Activated naive CD8-positive, alpha-beta T cell treated with anti-CD3 and anti-CD28 coated beads, Interleukin-2, amount 50 U/mL, for 16 hours (primary cell): Measurements from ENCODE around the gene LAPTM4A.
"Not testable (repeated sequence)": the region's sequence is repeated elsewhere in the genome, so short reads cannot be mapped to it uniquely, and the experiment has no call there.

Experiments used
- DNase-seq: peaks from one replicate; pipeline ENCODE4 v3.0.0-alpha.2; 2020; ENCODE audit warnings: low read depth, low spot score

Gene LAPTM4A

GRCh38 chr2:20076757-20077156 lies 25.3 kb upstream of the LAPTM4A start:
- no peak for DNase-seq

- no peak for DNase-seq
These were observed 23.5 kb upstream of the LAPTM4A start for GRCh38 chr2:20074901-20075300.

- DNase-seq = not testable (repeated sequence)
These were observed 22.7 kb upstream of the LAPTM4A start for GRCh38 chr2:20074046-20074648.

GRCh38 chr2:20073460-20073859 lies 22.0 kb upstream of the LAPTM4A start:
- no peak for DNase-seq

GRCh38 chr2:20072436-20073158 lies 21.2 kb upstream of the LAPTM4A start:
- DNase-seq = no peak

- no peak for DNase-seq
These were observed 20.3 kb upstream of the LAPTM4A start for GRCh38 chr2:20071397-20072383.

- no peak for DNase-seq
These were observed 18.3 kb upstream of the LAPTM4A start for GRCh38 chr2:20069756-20070155.

GRCh38 chr2:20067992-20068584 lies 16.7 kb upstream of the LAPTM4A start:
- DNase-seq = no peak

- no peak for DNase-seq
These were observed 14.6 kb upstream of the LAPTM4A start for GRCh38 chr2:20065885-20066602.

GRCh38 chr2:20064841-20065240 lies 13.4 kb upstream of the LAPTM4A start:
- no peak for DNase-seq

GRCh38 chr2:20064421-20064820 lies 13.0 kb upstream of the LAPTM4A start:
- no peak for DNase-seq

- no peak for DNase-seq
These were observed 11.5 kb upstream of the LAPTM4A start for GRCh38 chr2:20062615-20063545.

GRCh38 chr2:20061940-20062339 lies 10.5 kb upstream of the LAPTM4A start:
- no peak for DNase-seq

GRCh38 chr2:20061476-20061875 lies 10.0 kb upstream of the LAPTM4A start:
- no peak for DNase-seq

- no peak for DNase-seq
These were observed 8.7 kb upstream of the LAPTM4A start for GRCh38 chr2:20060106-20060505.

GRCh38 chr2:20057268-20057667 lies 5.8 kb upstream of the LAPTM4A start:
- no peak for DNase-seq

- no peak for DNase-seq
These were observed 3.5 kb upstream of the LAPTM4A start for GRCh38 chr2:20054931-20055330.

- DNase-seq = no peak
These were observed 2.7 kb upstream of the LAPTM4A start for GRCh38 chr2:20054119-20054518.

GRCh38 chr2:20052861-20053281 lies 1.4 kb upstream of the LAPTM4A start:
- DNase-seq = no peak

- DNase-seq = no peak
These were observed 912 bp upstream of the LAPTM4A start for GRCh38 chr2:20052229-20052851.
